K562 (cell line): ENCODE measurements around the gene NECAB2. TPM values are rescaled to one million over a fixed set of nuclear protein-coding genes. Genes with fewer than 3 reads are reported as not detected.

ENCODE experiments used
- ATAC-seq: fragments of 200-7000 bp; cut with Tn5 transposase; 3 replicates; pipeline ENCODE4 v1.9.1; 2020; ENCODE audit warnings: moderate library complexity
- BruUV-seq: library from RNA; stranded (reverse); fragments of 400-500 nt; replicated peaks from 2 replicates; lab custom pipeline; 2021; lab: Mats Ljungman, UMichigan
- CTCF ChIA-PET: fragments of 300-600 bp; formaldehyde crosslinking; extraction: SDS; loops from one replicate; lab custom pipeline; 2021; ENCODE audit warnings: low intra/inter-chr PET ratio; lab: Yijun Ruan, JAX
- POLR2A ChIA-PET: fragments of 300-600, 350-650 bp; sonication (Branson Sonifier 250); formaldehyde crosslinking; extraction: SDS; loops from one replicate; lab custom pipeline; 2021; ENCODE audit warnings: antibody characterized with exemption, inconsistent platforms; lab: Yijun Ruan, JAX
- DNase-seq, 4 experiments: peaks; one replicate each; pipeline versions ENCODE4 v3.0.0 to v3.0.0-alpha.2; 2011 to 2018; ENCODE audit warnings: low spot score in 3 of 4, mixed read lengths in 3 of 4; ENCODE audit errors: extremely low read depth in 1 of 4
- FAIRE-seq: peaks from 2 replicates; lab custom pipeline; 2011; peaks lifted over from hg19 to GRCh38; lab: Jason Lieb, UNC
- H2AFZ ChIP-seq: 2 replicates; pipeline ENCODE4 v1.6.0; 2011; ENCODE audit warnings: low read depth, low read length, control low read depth, inconsistent platforms
- H3K27ac ChIP-seq: fragments of 200-600 bp; 3 replicates; pipeline ENCODE4 v1.8.0; 2011; ENCODE audit warnings: low read depth, mild to moderate bottlenecking, control low read depth, inconsistent platforms, low read length, moderate library complexity, mixed read lengths; ENCODE audit errors: extremely low read depth
- H3K27me3 ChIP-seq, 2 experiments: fragments of 300-600 bp in 1 of 2; 2 replicates in 1 of 2; 3 replicates in 1 of 2; pipeline versions ENCODE4 v1.6.0 to v1.8.0; 2011; ENCODE audit warnings: inconsistent platforms in 2 of 2, low read length in 2 of 2, mild to moderate bottlenecking in 1 of 2, mixed read lengths in 1 of 2, moderate library complexity in 1 of 2; ENCODE audit not compliant: control insufficient read depth in 2 of 2, insufficient read depth in 2 of 2
- H3K36me3 ChIP-seq: fragments of 300-600 bp; 3 replicates; pipeline ENCODE4 v1.8.0; 2011; ENCODE audit warnings: mild to moderate bottlenecking, low read length, inconsistent platforms; ENCODE audit not compliant: control insufficient read depth, insufficient read depth
- H3K4me1 ChIP-seq, 2 experiments: fragments of 200-600 bp in 1 of 2; replicated peaks in 1 of 2; 2 replicates in 1 of 2; 3 replicates in 1 of 2; pipeline versions ENCODE4 v1.5.1 to v1.8.0; 2011; ENCODE audit warnings: inconsistent platforms in 2 of 2, low read length in 2 of 2, mild to moderate bottlenecking in 1 of 2, mixed read lengths in 1 of 2, moderate library complexity in 1 of 2; ENCODE audit not compliant: control insufficient read depth in 2 of 2, insufficient read depth in 2 of 2
- H3K4me2 ChIP-seq: 2 replicates; pipeline ENCODE4 v1.6.1; 2011; ENCODE audit warnings: low read length, control low read depth, inconsistent platforms, mixed read lengths; ENCODE audit not compliant: insufficient read depth
- H3K4me3 ChIP-seq: fragments of 200-600 bp; sonication (generic), shearing (Covaris generic); 2 replicates; pipeline ENCODE4 v1.5.1; 2016; ENCODE audit warnings: control low read depth, inconsistent platforms
- H3K79me2 ChIP-seq: fragments of 200-600 bp; 3 replicates; pipeline ENCODE4 v1.8.0; 2011; ENCODE audit warnings: low read length, inconsistent platforms; ENCODE audit not compliant: control insufficient read depth, insufficient read depth
- H3K9ac ChIP-seq, 2 experiments: 2 replicates each; pipeline versions ENCODE4 v1.6.0 to v1.6.1; 2011; ENCODE audit warnings: low read depth in 2 of 2, low read length in 2 of 2, control low read depth in 1 of 2, inconsistent platforms in 1 of 2, mild to moderate bottlenecking in 1 of 2, mixed read lengths in 1 of 2; ENCODE audit not compliant: insufficient read depth in 1 of 2
- H3K9me1 ChIP-seq: one replicate; pipeline ENCODE4 v1.6.0; 2011; ENCODE audit warnings: inconsistent platforms, mild to moderate bottlenecking, low read length, moderate library complexity; ENCODE audit not compliant: control insufficient read depth, insufficient read depth
- H3K9me3 ChIP-seq: replicated peaks from 2 replicates; pipeline ENCODE4 v1.5.1; 2011; ENCODE audit warnings: low read depth, low read length, inconsistent platforms; ENCODE audit not compliant: control insufficient read depth, insufficient read depth
- H4K20me1 ChIP-seq: replicated peaks from 2 replicates; pipeline ENCODE4 v1.6.1; 2011; ENCODE audit warnings: low read length, inconsistent platforms, mixed read lengths; ENCODE audit not compliant: control insufficient read depth, insufficient read depth
- CEBPG ChIP-seq, 3 experiments: fragments of 200-800 bp in 1 of 3; sonication (Bioruptor generic) in 1 of 3; sonication (generic) in 1 of 3; formaldehyde crosslinking in 1 of 3; IDR thresholded peaks in 2 of 3; conservative IDR thresholded peaks in 1 of 3; 2 replicates each; pipeline versions ENCODE4 v1.6.1 to v1.8.0; 2016 to 2022; ENCODE audit warnings: missing compliant biosample characterization in 2 of 3, missing genetic modification characterization in 2 of 3, mild to moderate bottlenecking in 1 of 3, missing genetic modification reagents in 1 of 3
- ETS2 ChIP-seq: IDR thresholded peaks from 2 replicates; pipeline ENCODE4 v1.6.1; 2016; ENCODE audit warnings: borderline replicate concordance, missing genetic modification characterization, mild to moderate bottlenecking, moderate library complexity, missing compliant biosample characterization; ENCODE audit not compliant: poor library complexity, severe bottlenecking
- KAT7 ChIP-seq: sonication (generic); formaldehyde crosslinking; IDR thresholded peaks from 2 replicates; pipeline ENCODE4 v1.8.0; 2022; ENCODE audit warnings: missing genetic modification reagents, mild to moderate bottlenecking, borderline replicate concordance
- ZNF655 ChIP-seq: fragments of 250-450 bp; sonication (Bioruptor Pico); IDR thresholded peaks from 2 replicates; pipeline ENCODE4 v1.5.0; 2021
- WGBS: fragments of 100-300 bp; shearing (Covaris generic); methylation state at CpG from one replicate; pipeline ENCODE4 v1.1.6; 2016; ENCODE audit warnings: low coverage, mixed read lengths; ENCODE audit not compliant: insufficient coverage; ENCODE audit errors: missing lambda C conversion rate; 5-methylcytosine and 5-hydroxymethylcytosine counted together
- in situ Hi-C: fragments of 300-500 bp; cut with MboI; formaldehyde crosslinking; loops from 4 replicates; pipeline ENCODE4 v1.15.0; 2018; ENCODE audit warnings: inconsistent platforms, mixed read lengths
- intact Hi-C: fragments of 100-400 bp; cut with micrococcal nuclease; formaldehyde crosslinking; loops from 2 replicates; pipeline ENCODE4 v1.14.2; 2022
- polyA plus RNA-seq, 8 experiments: library from polyadenylated mRNA; depleted of rRNA in 4 of 8; stranded (reverse) in 5 of 8; unstranded in 3 of 8; fragments of >200 nt; fragmentation: Nextera tagmentation in 2 of 8; fragmentation: Illumina TruSeq in 1 of 8; extraction: Ambion mirVana in 2 of 8; extraction: Trizol in 1 of 8; gene quantifications; 2 replicates each; pipeline versions ENCODE4 v1.2.1 to v1.2.3, GENCODE V29; 2011 to 2014; ENCODE audit warnings: inconsistent platforms in 1 of 8, missing spikeins in 1 of 8
- total RNA-seq, 7 experiments: library from RNA; depleted of rRNA in 6 of 7; stranded (reverse); fragments of >200 nt in 6 of 7; fragmentation: Illumina TruSeq in 2 of 7; extraction: Trizol in 2 of 7; gene quantifications; 2 replicates each; pipeline versions ENCODE4 v1.2.1 to v1.2.3, GENCODE V29; 2011 to 2021; ENCODE audit warnings: low replicate concordance in 1 of 7
- TF ChIP-seq, protein P1 (sequence below): sonication (generic); formaldehyde crosslinking; IDR thresholded peaks from 2 replicates; pipeline ENCODE4 v1.8.0; 2022; ENCODE audit warnings: mild to moderate bottlenecking, low read depth, missing genetic modification reagents
- TF ChIP-seq, protein P2 (sequence below): fragments of 450-650 bp; IDR thresholded peaks from 2 replicates; pipeline ENCODE4 v1.7.1; 2018; ENCODE audit warnings: mild to moderate bottlenecking, low read depth; ENCODE audit not compliant: partially characterized antibody
- TF ChIP-seq, protein P3 (sequence below): fragments of 450-650 bp; IDR thresholded peaks from 2 replicates; pipeline ENCODE4 v1.6.1; 2016

The NECAB2 gene
- total and polyA plus RNA-seq, 9 of the 15 experiments (the other 6 are each of a cell fraction or from before 2014, with no cell fraction given) = 0.03 to 0.28 TPM; not detected in 7

DNA sequence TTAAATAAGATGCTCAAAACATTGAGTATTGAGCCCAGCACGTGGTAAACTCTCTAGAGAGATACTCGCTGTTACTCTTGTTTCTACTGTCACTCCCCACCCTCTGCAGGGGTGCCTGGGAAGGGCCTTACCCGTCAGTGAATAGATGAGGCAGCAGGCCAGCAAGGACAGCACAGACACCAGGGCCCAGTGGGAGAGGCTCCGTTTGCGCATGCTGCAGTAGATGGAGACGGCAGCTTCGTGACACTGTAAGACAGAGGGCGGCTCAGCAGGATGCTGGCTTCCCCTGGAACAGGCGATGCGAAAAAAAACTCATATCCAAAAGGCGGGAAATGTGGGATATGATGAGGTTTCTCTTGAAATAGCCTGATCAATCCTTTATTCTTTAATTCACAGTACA is 54.6 kb downstream of the NECAB2 start:
- Histone ChIP-seq H3K79me2 (no peaks in the 10 kb centered on the region), H3K9me3 (peaks cover 11% of the 10 kb centered on the region), H2AFZ (no peak overlapping the region), H3K4me1 (no peaks in the 10 kb centered on the region), H3K27me3 (peaks cover 66 to 87% of the 10 kb centered on the region in 2 experiments)
- WGBS = 9% methylated on average over 11 of the region's 11 CpGs
- in situ Hi-C loops = no loop called here
- intact Hi-C loops = no loop called here
- POLR2A ChIA-PET = interaction anchor here (0.6 kb wide), 2 partner anchors 52 to 438 kb away, joined by 3 read pairs; no protein-coding TSS in a partner anchor
- TF ChIP-seq, protein P1, sequence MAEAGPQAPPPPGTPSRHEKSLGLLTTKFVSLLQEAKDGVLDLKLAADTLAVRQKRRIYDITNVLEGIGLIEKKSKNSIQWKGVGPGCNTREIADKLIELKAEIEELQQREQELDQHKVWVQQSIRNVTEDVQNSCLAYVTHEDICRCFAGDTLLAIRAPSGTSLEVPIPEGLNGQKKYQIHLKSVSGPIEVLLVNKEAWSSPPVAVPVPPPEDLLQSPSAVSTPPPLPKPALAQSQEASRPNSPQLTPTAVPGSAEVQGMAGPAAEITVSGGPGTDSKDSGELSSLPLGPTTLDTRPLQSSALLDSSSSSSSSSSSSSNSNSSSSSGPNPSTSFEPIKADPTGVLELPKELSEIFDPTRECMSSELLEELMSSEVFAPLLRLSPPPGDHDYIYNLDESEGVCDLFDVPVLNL (CRISPR knock-in tag) = no peak
- TF ChIP-seq ETS2 (tag) (no peak), KAT7 (CRISPR knock-in tag) (no peak), CEBPG (CRISPR knock-in tag; IDR thresholded peaks at IDR 0.05) (no peak), CEBPG (tag; conservative IDR thresholded peaks at IDR 0.05 in 1 of 2, IDR thresholded peaks at IDR 0.05 in 1 of 2) (no peak), ZNF655 (CRISPR knock-in tag) (no peak)
- TF ChIP-seq, protein P2, sequence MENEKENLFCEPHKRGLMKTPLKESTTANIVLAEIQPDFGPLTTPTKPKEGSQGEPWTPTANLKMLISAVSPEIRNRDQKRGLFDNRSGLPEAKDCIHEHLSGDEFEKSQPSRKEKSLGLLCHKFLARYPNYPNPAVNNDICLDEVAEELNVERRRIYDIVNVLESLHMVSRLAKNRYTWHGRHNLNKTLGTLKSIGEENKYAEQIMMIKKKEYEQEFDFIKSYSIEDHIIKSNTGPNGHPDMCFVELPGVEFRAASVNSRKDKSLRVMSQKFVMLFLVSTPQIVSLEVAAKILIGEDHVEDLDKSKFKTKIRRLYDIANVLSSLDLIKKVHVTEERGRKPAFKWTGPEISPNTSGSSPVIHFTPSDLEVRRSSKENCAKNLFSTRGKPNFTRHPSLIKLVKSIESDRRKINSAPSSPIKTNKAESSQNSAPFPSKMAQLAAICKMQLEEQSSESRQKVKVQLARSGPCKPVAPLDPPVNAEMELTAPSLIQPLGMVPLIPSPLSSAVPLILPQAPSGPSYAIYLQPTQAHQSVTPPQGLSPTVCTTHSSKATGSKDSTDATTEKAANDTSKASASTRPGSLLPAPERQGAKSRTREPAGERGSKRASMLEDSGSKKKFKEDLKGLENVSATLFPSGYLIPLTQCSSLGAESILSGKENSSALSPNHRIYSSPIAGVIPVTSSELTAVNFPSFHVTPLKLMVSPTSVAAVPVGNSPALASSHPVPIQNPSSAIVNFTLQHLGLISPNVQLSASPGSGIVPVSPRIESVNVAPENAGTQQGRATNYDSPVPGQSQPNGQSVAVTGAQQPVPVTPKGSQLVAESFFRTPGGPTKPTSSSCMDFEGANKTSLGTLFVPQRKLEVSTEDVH = no peak
- TF ChIP-seq, protein P3, sequence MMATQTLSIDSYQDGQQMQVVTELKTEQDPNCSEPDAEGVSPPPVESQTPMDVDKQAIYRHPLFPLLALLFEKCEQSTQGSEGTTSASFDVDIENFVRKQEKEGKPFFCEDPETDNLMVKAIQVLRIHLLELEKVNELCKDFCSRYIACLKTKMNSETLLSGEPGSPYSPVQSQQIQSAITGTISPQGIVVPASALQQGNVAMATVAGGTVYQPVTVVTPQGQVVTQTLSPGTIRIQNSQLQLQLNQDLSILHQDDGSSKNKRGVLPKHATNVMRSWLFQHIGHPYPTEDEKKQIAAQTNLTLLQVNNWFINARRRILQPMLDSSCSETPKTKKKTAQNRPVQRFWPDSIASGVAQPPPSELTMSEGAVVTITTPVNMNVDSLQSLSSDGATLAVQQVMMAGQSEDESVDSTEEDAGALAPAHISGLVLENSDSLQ = no peak
- TF ChIP-seq, all 486 proteins: peak for 0
- Histone ChIP-seq H3K9ac (no peak overlapping the region), H3K36me3 (no peaks in the 10 kb centered on the region), H3K4me3 (no peak overlapping the region), H3K9me1 (peaks cover 3% of the 10 kb centered on the region), H4K20me1 (0 out of 2 replicates have a peak, but pooled peaks cover 2% of the 10 kb centered on the region), H3K4me2 (no peak overlapping the region), H3K27ac (no peak overlapping the region)
- no peak for DNase-seq
- no peak for ATAC-seq
- BruUV-seq = no TSS peak
- CTCF ChIA-PET = no interaction called here
- FAIRE-seq = no peak
